ENCODE measurements around the gene KARS1. TPM values are rescaled to one million over a fixed set of nuclear protein-coding genes. Genes with fewer than 3 reads are reported as not detected.

KARS1 gene
- total RNA-seq, 1 experiment from 2014 or later = 181 TPM

DNA sequence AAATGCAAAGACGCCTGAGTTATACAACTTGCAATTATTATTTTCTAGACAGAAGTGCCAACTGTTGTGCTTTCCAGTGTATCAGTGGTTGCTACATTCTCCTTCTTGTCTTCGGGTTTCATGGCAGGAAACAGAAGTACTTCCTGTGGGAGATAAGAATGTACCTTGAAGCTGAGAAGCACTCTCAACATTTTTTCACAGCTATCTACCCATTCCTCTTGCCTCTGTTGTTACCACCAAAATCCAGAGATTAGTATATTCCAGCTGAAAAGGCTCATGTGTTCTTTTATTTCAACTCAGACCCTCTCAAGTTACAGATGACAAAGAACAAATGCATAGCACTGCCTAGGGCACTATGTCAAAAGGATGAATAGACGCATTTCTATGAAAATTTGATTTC is 19.6 kb downstream of the KARS1 start:
- H3K23ac ChIP-seq (ENCODE audit: insufficient read length, low read depth, low read length) = no peak overlapping the region

More for the DNA sequence above, 19.6 kb downstream of the KARS1 start:
- Histone ChIP-seq H2BK15ac (ENCODE audit: low read depth, low read length) (no peak overlapping the region), H3K79me1 (ENCODE audit: insufficient read depth, low read depth, low read length, poor library complexity, severe bottlenecking) (no peaks in the 10 kb centered on the region), H3K56ac (ENCODE audit: insufficient read length, low read depth, low read length) (no peak overlapping the region), H2BK120ac (ENCODE audit: low read depth, low read length, poor library complexity, severe bottlenecking) (no peak overlapping the region), H4K91ac (ENCODE audit: insufficient read length, low read depth, low read length) (no peak overlapping the region), H3K9ac (ENCODE audit: extremely low read depth, insufficient read length, low read length) (no peak overlapping the region), H4K20me1 (ENCODE audit: control insufficient read depth, insufficient read depth, insufficient read length) (no peaks in the 10 kb centered on the region), H2BK5ac (ENCODE audit: insufficient read length, low read length) (no peak overlapping the region), H3K4me2 (ENCODE audit: insufficient read depth, insufficient read length, low read length) (no peak overlapping the region), H3K9me3 (ENCODE audit: control insufficient read depth, low read depth, low read length) (no peaks in the 10 kb centered on the region), H3K14ac (ENCODE audit: insufficient read depth, low read length) (no peak overlapping the region), H3K27me3 (ENCODE audit: insufficient read depth, low read length) (no peaks in the 10 kb centered on the region), H3K27ac (ENCODE audit: insufficient read length, low read depth, low read length) (no peak overlapping the region), H2BK12ac (ENCODE audit: insufficient read length, low read depth, low read length) (no peak overlapping the region), H3T11ph (ENCODE audit: low read length) (no peak overlapping the region), H2AK5ac (ENCODE audit: insufficient read length, low read length) (no peak overlapping the region), H3K18ac (ENCODE audit: insufficient read length, low read depth, low read length) (no peak overlapping the region), H2AFZ (ENCODE audit: low read length) (no peak overlapping the region), H2BK20ac (ENCODE audit: low read depth, low read length, poor library complexity, severe bottlenecking) (no peak overlapping the region), H3K4me1 (ENCODE audit: insufficient read depth, low read length) (no peaks in the 10 kb centered on the region), H4K5ac (ENCODE audit: insufficient read length, low read depth, low read length) (no peak overlapping the region), H3K23me2 (ENCODE audit: insufficient read length, low read depth, low read length, poor library complexity, severe bottlenecking) (peaks cover 3% of the 10 kb centered on the region), H3K4ac (ENCODE audit: low read depth, low read length) (no peak overlapping the region), H3K79me2 (ENCODE audit: insufficient read depth, low read length) (no peaks in the 10 kb centered on the region), H4K8ac (replicated peaks; ENCODE audit: insufficient read length, low read depth, low read length) (no peak overlapping the region)
- DNase-seq = no peak
- no CpG with 5 or more reads among the region's 3 CpGs for WGBS (ENCODE audit: extremely low coverage, insufficient read length, low lambda C conversion rate)
- Mint-ChIP-seq H3K27ac (no peak overlapping the region), H3K9me3 (no peaks in the 10 kb centered on the region), H3K4me1 (no peaks in the 10 kb centered on the region), H3K36me3 (ENCODE audit: insufficient read depth in 1 of 3, low read depth in 3 of 3) (peaks cover 43 to 75% (median 69%) of the 10 kb centered on the region in 3 experiments), H3K27me3 (ENCODE audit: low read depth) (peaks cover 3% of the 10 kb centered on the region), H3K4me3 (no peak overlapping the region)
- TF ChIP-seq, protein P1, sequence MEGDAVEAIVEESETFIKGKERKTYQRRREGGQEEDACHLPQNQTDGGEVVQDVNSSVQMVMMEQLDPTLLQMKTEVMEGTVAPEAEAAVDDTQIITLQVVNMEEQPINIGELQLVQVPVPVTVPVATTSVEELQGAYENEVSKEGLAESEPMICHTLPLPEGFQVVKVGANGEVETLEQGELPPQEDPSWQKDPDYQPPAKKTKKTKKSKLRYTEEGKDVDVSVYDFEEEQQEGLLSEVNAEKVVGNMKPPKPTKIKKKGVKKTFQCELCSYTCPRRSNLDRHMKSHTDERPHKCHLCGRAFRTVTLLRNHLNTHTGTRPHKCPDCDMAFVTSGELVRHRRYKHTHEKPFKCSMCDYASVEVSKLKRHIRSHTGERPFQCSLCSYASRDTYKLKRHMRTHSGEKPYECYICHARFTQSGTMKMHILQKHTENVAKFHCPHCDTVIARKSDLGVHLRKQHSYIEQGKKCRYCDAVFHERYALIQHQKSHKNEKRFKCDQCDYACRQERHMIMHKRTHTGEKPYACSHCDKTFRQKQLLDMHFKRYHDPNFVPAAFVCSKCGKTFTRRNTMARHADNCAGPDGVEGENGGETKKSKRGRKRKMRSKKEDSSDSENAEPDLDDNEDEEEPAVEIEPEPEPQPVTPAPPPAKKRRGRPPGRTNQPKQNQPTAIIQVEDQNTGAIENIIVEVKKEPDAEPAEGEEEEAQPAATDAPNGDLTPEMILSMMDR (conservative IDR thresholded peaks at IDR 0.05) = no peak

Measured in H9 (cell line).